SU-DHL-6 (cell line): ENCODE data around the gene DNASE1L2.
A peak's percentile ranks its signal among the peaks of the same experiment; 100 is the strongest.

Experiments
- H2AFZ ChIP-seq: fragments of 200-600 bp; sonication (generic); 2 replicates; pipeline ENCODE4 v1.6.1; 2014; ENCODE audit warnings: low read depth, mild to moderate bottlenecking, moderate library complexity, mixed read lengths, antibody characterized with exemption, low read length; ENCODE audit not compliant: severe bottlenecking
- H3F3A ChIP-seq: fragments of 200-600 bp; shearing (Covaris generic); 2 replicates; pipeline ENCODE4 v1.6.0; 2016; ENCODE audit warnings: antibody characterized with exemption, mild to moderate bottlenecking; ENCODE audit not compliant: insufficient read depth
- H3K27ac ChIP-seq: fragments of 200-600 bp; sonication (generic); 2 replicates; pipeline ENCODE4 v1.5.1; 2016; ENCODE audit warnings: low read depth, mild to moderate bottlenecking, low read length, moderate library complexity, mixed read lengths
- H3K27me3 ChIP-seq: fragments of 200-600 bp; sonication (generic), shearing (Covaris generic); 2 replicates; pipeline ENCODE4 v1.6.0; 2014; ENCODE audit warnings: mild to moderate bottlenecking, low read length
- H3K36me3 ChIP-seq: fragments of 200-600 bp; sonication (generic); 2 replicates; pipeline ENCODE4 v1.6.1; 2014; ENCODE audit warnings: mild to moderate bottlenecking, low read length, mixed read lengths
- H3K4me2 ChIP-seq: fragments of 300-600, 200-600 bp; shearing (Covaris generic), sonication (generic); 2 replicates; pipeline ENCODE4 v1.6.0; 2014; ENCODE audit warnings: low read length, low read depth, mild to moderate bottlenecking; ENCODE audit not compliant: poor library complexity, severe bottlenecking
- H3K4me3 ChIP-seq: fragments of 200-600 bp; sonication (generic); 2 replicates; pipeline ENCODE4 v1.5.1; 2014; ENCODE audit warnings: antibody characterized with exemption, low read length, mild to moderate bottlenecking, mixed read lengths; ENCODE audit not compliant: insufficient read depth, poor library complexity, severe bottlenecking
- H3K79me2 ChIP-seq: fragments of 200-600 bp; sonication (generic); 2 replicates; pipeline ENCODE4 v1.6.1; 2014; ENCODE audit warnings: mild to moderate bottlenecking, low read length, moderate library complexity; ENCODE audit not compliant: insufficient read depth
- H3K9ac ChIP-seq: fragments of 200-600 bp; sonication (generic); 2 replicates; pipeline ENCODE4 v1.7.0; 2014; ENCODE audit warnings: mild to moderate bottlenecking, low read length
- H3K9me2 ChIP-seq: fragments of 200-600 bp; sonication (generic); replicated peaks from 2 replicates; pipeline ENCODE4 v1.6.1; 2014; ENCODE audit warnings: low read length; ENCODE audit not compliant: insufficient read depth
- H3K9me3 ChIP-seq: fragments of 200-600 bp; sonication (generic); 2 replicates; pipeline ENCODE4 v1.6.1; 2014; ENCODE audit warnings: low read length, mixed read lengths; ENCODE audit not compliant: insufficient read depth
- H4K20me1 ChIP-seq: fragments of 200-600 bp; sonication (generic); 2 replicates; pipeline ENCODE4 v1.6.1; 2014; ENCODE audit warnings: low read depth, mild to moderate bottlenecking, antibody characterized with exemption, low read length, moderate library complexity, mixed read lengths
- EZH2phosphoT487 ChIP-seq: fragments of 200-600 bp; sonication (generic), shearing (Covaris generic); conservative IDR thresholded peaks from 2 replicates; pipeline ENCODE4 v1.6.1; 2018; ENCODE audit warnings: mild to moderate bottlenecking, antibody characterized with exemption, low read length, moderate library complexity, mixed read lengths
- TF ChIP-seq, protein P1 (sequence below): fragments of 200-600 bp; sonication (generic); IDR thresholded peaks from one replicate; pipeline ENCODE4 v1.5.1; 2017; ENCODE audit warnings: antibody characterized with exemption, mild to moderate bottlenecking, low read length, moderate library complexity; ENCODE audit not compliant: insufficient read depth, poor library complexity, severe bottlenecking

Gene DNASE1L2

DNA sequence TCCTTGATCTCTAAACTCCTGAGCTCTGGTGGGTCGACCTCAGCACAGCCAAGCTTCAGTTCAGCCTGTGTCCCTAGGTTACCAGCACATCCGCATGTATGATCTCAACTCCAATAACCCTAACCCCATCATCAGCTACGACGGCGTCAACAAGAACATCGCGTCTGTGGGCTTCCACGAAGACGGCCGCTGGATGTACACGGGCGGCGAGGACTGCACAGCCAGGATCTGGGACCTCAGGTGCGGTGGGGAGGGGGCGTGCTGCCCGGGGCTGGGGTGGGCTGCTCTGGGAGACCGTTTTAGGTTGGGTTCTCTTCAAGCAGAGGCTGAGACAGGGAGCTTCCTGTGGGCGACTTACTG lies 29.8 kb upstream of the DNASE1L2 start:
- Histone ChIP-seq H2AFZ (no peak overlapping the region), H3K36me3 (no peaks in the 10 kb centered on the region), H3K27me3 (no peaks in the 10 kb centered on the region), H3K79me2 (peaks cover 8% of the 10 kb centered on the region; the same call in 1 of the 2 replicates), H3F3A (peaks cover 3% of the 10 kb centered on the region; the same call in 1 of the 2 replicates), H3K9ac (peak overlapping the region; percentile 90), H3K4me2 (peak overlapping the region; percentile 79), H3K27ac (peak overlapping the region; percentile 74), H4K20me1 (no peaks in the 10 kb centered on the region), H3K4me3 (peak overlapping the region; percentile 86), H3K9me2 (no peaks in the 10 kb centered on the region), H3K9me3 (no peaks in the 10 kb centered on the region)
- no peak for TF ChIP-seq EZH2phosphoT487
- TF ChIP-seq, protein P1, sequence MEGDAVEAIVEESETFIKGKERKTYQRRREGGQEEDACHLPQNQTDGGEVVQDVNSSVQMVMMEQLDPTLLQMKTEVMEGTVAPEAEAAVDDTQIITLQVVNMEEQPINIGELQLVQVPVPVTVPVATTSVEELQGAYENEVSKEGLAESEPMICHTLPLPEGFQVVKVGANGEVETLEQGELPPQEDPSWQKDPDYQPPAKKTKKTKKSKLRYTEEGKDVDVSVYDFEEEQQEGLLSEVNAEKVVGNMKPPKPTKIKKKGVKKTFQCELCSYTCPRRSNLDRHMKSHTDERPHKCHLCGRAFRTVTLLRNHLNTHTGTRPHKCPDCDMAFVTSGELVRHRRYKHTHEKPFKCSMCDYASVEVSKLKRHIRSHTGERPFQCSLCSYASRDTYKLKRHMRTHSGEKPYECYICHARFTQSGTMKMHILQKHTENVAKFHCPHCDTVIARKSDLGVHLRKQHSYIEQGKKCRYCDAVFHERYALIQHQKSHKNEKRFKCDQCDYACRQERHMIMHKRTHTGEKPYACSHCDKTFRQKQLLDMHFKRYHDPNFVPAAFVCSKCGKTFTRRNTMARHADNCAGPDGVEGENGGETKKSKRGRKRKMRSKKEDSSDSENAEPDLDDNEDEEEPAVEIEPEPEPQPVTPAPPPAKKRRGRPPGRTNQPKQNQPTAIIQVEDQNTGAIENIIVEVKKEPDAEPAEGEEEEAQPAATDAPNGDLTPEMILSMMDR = no peak

GRCh38 chr16:2206780-2207433 lies 29.3 kb upstream of the DNASE1L2 start:
- Histone ChIP-seq H3F3A (peaks cover 3% of the 10 kb centered on the region; the same call in 1 of the 2 replicates), H3K9me3 (no peaks in the 10 kb centered on the region), H3K4me2 (peak overlapping the region; percentile 79), H4K20me1 (no peaks in the 10 kb centered on the region), H3K9ac (peak overlapping the region; percentile 90), H3K36me3 (no peaks in the 10 kb centered on the region), H3K27me3 (no peaks in the 10 kb centered on the region), H2AFZ (no peak overlapping the region), H3K4me3 (peak overlapping the region; percentile 86), H3K9me2 (no peaks in the 10 kb centered on the region), H3K79me2 (peaks cover 8% of the 10 kb centered on the region; the same call in 1 of the 2 replicates), H3K27ac (peak overlapping the region; percentile 74; the same call in 1 of the 2 replicates)
- TF ChIP-seq, protein P1 = no peak
- no peak for TF ChIP-seq EZH2phosphoT487

DNA sequence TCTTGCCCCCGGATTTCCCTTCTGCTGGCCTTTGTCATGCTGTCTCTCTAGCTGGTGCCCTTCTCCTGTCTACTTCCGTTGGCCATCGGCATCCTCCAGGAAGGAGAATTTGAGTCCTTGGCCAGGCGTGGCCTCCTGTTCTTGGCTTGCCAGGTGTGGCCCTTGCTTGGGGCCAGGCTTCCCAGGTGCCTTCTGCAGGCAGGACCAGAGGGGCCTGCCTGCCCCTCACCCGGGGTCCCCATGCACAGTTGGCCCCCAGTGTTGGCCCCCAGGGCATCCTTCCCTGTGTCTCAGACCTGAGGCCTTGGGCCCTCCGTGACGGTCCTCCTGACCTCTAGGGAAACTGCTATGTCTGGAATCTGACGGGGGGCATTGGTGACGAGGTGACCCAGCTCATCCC lies 28.4 kb upstream of the DNASE1L2 start:
- H3K27me3 ChIP-seq = no peaks in the 10 kb centered on the region
- TF ChIP-seq, protein P1 = no peak
- no peak for TF ChIP-seq EZH2phosphoT487
- no peaks in the 10 kb centered on the region for H4K20me1 ChIP-seq
- H3K9ac ChIP-seq = no peak overlapping the region
- no peaks in the 10 kb centered on the region for H3K9me2 ChIP-seq
- no peak overlapping the region for H3K4me2 ChIP-seq
- H3K79me2 ChIP-seq = peaks cover 12% of the 10 kb centered on the region; the same call in 1 of the 2 replicates
- H3K36me3 ChIP-seq = no peaks in the 10 kb centered on the region
- H3F3A ChIP-seq = peaks cover 7% of the 10 kb centered on the region; the same call in 1 of the 2 replicates
- no peak overlapping the region for H3K27ac ChIP-seq
- H3K4me3 ChIP-seq = no peak overlapping the region
- H3K9me3 ChIP-seq = no peaks in the 10 kb centered on the region
- H2AFZ ChIP-seq = no peak overlapping the region
